Naive thymus-derived CD4-positive, alpha-beta T cell (primary cell): ENCODE results near the gene JPH3. TPM values are rescaled to one million over a fixed set of nuclear protein-coding genes. Genes with fewer than 3 reads are reported as not detected.
"Not testable (repeated sequence)": the region's sequence is repeated elsewhere in the genome, so short reads cannot be mapped to it uniquely, and the experiment has no call there.

Experiments
- ATAC-seq: fragments of 150-1000 bp; cut with Tn5 transposase; 2 replicates; pipeline ENCODE4 v1.10.0; 2021; ENCODE audit warnings: mild to moderate bottlenecking, moderate library complexity
- CTCF ChIA-PET: fragments of 350-600 bp; sonication (Branson Sonifier 250); formaldehyde crosslinking; loops from one replicate; lab custom pipeline; 2021; ENCODE audit warnings: antibody characterized with exemption; lab: Charles Lee
- POLR2A ChIA-PET: fragments of 350-600 bp; sonication (Branson Sonifier 250); formaldehyde crosslinking; loops from one replicate; lab custom pipeline; 2021; ENCODE audit warnings: antibody characterized with exemption, inconsistent platforms; lab: Charles Lee
- DNase-seq, 9 donors: peaks; one replicate each; pipeline versions ENCODE4 v3.0.0 to v3.0.0-alpha.2; 2020 to 2022; ENCODE audit warnings: mixed read lengths in 1 of 9
- H3K27ac ChIP-seq: one replicate; pipeline ENCODE4 v1.7.0; 2013; ENCODE audit warnings: mild to moderate bottlenecking, low read depth, low read length, moderate library complexity
- H3K27me3 ChIP-seq, 2 donors: one replicate each; pipeline ENCODE4 v1.7.0; 2013; ENCODE audit warnings: low read length in 2 of 2, mild to moderate bottlenecking in 2 of 2, moderate library complexity in 2 of 2; ENCODE audit not compliant: control insufficient read depth in 2 of 2, insufficient read depth in 2 of 2
- H3K36me3 ChIP-seq, 3 experiments: 1 replicate in 2 of 3; 2 replicates in 1 of 3; pipeline ENCODE4 v1.7.0; 2013; ENCODE audit warnings: low read length in 3 of 3, mild to moderate bottlenecking in 3 of 3, moderate library complexity in 1 of 3; ENCODE audit not compliant: insufficient read depth in 3 of 3, control insufficient read depth in 2 of 3
- H3K4me1 ChIP-seq, 2 donors: one replicate each; pipeline ENCODE4 v1.7.0; 2013; ENCODE audit warnings: low read length in 2 of 2, mild to moderate bottlenecking in 2 of 2, moderate library complexity in 1 of 2; ENCODE audit not compliant: control insufficient read depth in 2 of 2, insufficient read depth in 2 of 2
- H3K4me3 ChIP-seq: 2 replicates; pipeline ENCODE4 v1.7.0; 2013; ENCODE audit warnings: mild to moderate bottlenecking, low read length
- H3K9me3 ChIP-seq, 3 experiments: 1 replicate in 2 of 3; 2 replicates in 1 of 3; pipeline ENCODE4 v1.7.0; 2013; ENCODE audit warnings: low read length in 3 of 3; ENCODE audit not compliant: control insufficient read depth in 2 of 3
- H3K27ac Mint-ChIP-seq, 9 donors: one replicate each; pipeline ENCODE4 v1.8.0; 2020 to 2022; ENCODE audit warnings: mixed read lengths in 9 of 9, mild to moderate bottlenecking in 8 of 9, moderate library complexity in 5 of 9, inconsistent platforms in 2 of 9
- H3K27me3 Mint-ChIP-seq, 5 donors: one replicate each; pipeline ENCODE4 v1.8.0; 2021 to 2022; ENCODE audit warnings: mixed read lengths in 5 of 5, mild to moderate bottlenecking in 1 of 5
- H3K36me3 Mint-ChIP-seq, 5 donors: one replicate each; pipeline ENCODE4 v1.8.0; 2020 to 2022; ENCODE audit warnings: mixed read lengths in 5 of 5, mild to moderate bottlenecking in 3 of 5, inconsistent platforms in 1 of 5
- H3K4me1 Mint-ChIP-seq, 7 donors: one replicate each; pipeline ENCODE4 v1.8.0; 2020 to 2022; ENCODE audit warnings: mixed read lengths in 7 of 7, mild to moderate bottlenecking in 3 of 7, inconsistent platforms in 1 of 7
- H3K4me3 Mint-ChIP-seq, 10 donors: one replicate each; pipeline ENCODE4 v1.8.0; 2020 to 2022; ENCODE audit warnings: mild to moderate bottlenecking in 10 of 10, mixed read lengths in 10 of 10, moderate library complexity in 6 of 10, inconsistent platforms in 2 of 10
- H3K9me3 Mint-ChIP-seq, 11 donors: one replicate each; pipeline ENCODE4 v1.8.0; 2020 to 2022; ENCODE audit warnings: mixed read lengths in 11 of 11, mild to moderate bottlenecking in 4 of 11, inconsistent platforms in 1 of 11, moderate library complexity in 1 of 11
- intact Hi-C, 2 donors: fragments of 100-400 bp; cut with micrococcal nuclease; formaldehyde crosslinking; loops; one replicate each; pipeline ENCODE4 v1.15.1; 2023
- polyA plus RNA-seq, 2 donors: library from polyadenylated mRNA; unstranded; fragments of 300-500 nt; fragmentation: Illumina TruSeq; gene quantifications; one replicate each; pipeline ENCODE4 v1.2.3, GENCODE V29; 2021
- total RNA-seq, 6 experiments: library from RNA in 5 of 6; stranded (reverse) in 5 of 6; gene quantifications; 1 replicate in 5 of 6; 2 replicates in 1 of 6; pipeline ENCODE4 v1.2.3 and lab custom pipeline; 2021 to 2026

JPH3 gene
- total and polyA plus RNA-seq, 7 experiments from 2014 or later = not detected

DNA sequence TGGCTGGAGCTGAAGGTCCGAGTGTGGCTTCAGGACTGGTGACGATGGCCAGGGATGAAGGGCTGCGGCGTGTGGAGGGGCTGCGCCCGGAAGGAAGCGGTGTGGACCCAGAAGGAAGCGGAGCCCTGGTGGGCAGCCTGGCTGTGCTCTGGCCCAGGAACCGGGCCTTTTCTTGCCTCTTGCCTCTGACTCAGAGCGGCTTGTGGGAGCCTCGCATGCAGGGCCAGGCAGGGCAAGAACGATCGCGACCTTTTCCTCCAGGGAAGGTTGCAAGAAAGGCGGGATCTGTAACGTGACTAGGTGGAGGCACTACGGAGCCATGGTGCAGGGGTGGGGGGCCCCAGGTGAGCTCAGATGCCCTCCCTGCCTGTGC lies 78.0 kb downstream of the JPH3 start:
- Histone ChIP-seq H3K27me3 (no peaks in the 10 kb centered on the region), H3K4me1 (no peaks in the 10 kb centered on the region), H3K9me3 (no peaks in the 10 kb centered on the region), H3K36me3 (no peaks in the 10 kb centered on the region), H3K4me3 (no peak overlapping the region), H3K27ac (no peak overlapping the region)
- Mint-ChIP-seq H3K9me3 (peaks cover 0 to under 1% (median 0%) of the 10 kb centered on the region in 11 donors), H3K27me3 (peaks cover 0 to 6% (median 0%) of the 10 kb centered on the region in 5 donors), H3K4me1 (peaks cover 5 to 9% (median 6%) of the 10 kb centered on the region in 7 donors), H3K27ac (no peak overlapping the region), H3K36me3 (no peaks in the 10 kb centered on the region), H3K4me3 (no peak overlapping the region)
- DNase-seq (no peak), ATAC-seq (no peak)
- ChIA-PET POLR2A (no interaction called here), CTCF (interaction anchor here (0.6 kb wide), 1 partner anchor 1936 kb away, joined by 5 read pairs; no protein-coding TSS in a partner anchor)
- intact Hi-C loops = no loop called here

DNA sequence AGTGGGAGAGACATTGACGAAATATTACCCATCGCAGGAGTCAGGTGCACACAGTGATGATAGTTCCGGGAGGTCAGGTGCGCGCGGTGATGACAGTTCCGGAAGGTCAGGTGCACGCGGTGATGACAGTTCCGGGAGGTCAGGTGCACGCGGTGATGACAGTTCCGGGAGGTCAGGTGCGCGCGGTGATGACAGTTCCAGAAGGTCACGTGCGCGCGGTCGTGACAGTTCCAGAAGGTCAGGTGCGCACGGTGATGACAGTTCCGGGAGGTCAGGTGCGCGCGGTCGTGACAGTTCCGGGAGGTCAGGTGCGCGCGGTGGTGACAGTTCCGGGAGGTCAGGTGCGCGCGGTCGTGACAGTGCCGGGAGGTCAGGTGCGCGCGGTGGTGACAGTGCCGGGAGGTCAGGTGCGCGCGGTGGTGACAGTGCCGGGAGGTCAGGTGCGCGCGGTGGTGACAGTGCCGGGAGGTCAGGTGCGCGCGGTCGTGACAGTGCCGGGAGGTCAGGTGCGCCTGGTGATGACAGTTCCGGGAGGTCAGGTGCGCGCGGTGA lies 78.8 kb downstream of the JPH3 start:
- H3K27me3 Mint-ChIP-seq, DNase-seq, H3K27ac ChIP-seq, H3K4me1 Mint-ChIP-seq, H3K4me1 ChIP-seq, H3K9me3 Mint-ChIP-seq, POLR2A ChIA-PET, ATAC-seq, H3K36me3 Mint-ChIP-seq, H3K4me3 Mint-ChIP-seq, H3K27me3 ChIP-seq, H3K4me3 ChIP-seq, H3K9me3 ChIP-seq, intact Hi-C loops, H3K36me3 ChIP-seq: not testable (repeated sequence)
- CTCF ChIA-PET = interaction anchor here (0.6 kb wide), 1 partner anchor 1936 kb away, joined by 5 read pairs; no protein-coding TSS in a partner anchor
- H3K27ac Mint-ChIP-seq = peak overlapping the region in 2 of 9 donors; percentile 9 to 21

DNA sequence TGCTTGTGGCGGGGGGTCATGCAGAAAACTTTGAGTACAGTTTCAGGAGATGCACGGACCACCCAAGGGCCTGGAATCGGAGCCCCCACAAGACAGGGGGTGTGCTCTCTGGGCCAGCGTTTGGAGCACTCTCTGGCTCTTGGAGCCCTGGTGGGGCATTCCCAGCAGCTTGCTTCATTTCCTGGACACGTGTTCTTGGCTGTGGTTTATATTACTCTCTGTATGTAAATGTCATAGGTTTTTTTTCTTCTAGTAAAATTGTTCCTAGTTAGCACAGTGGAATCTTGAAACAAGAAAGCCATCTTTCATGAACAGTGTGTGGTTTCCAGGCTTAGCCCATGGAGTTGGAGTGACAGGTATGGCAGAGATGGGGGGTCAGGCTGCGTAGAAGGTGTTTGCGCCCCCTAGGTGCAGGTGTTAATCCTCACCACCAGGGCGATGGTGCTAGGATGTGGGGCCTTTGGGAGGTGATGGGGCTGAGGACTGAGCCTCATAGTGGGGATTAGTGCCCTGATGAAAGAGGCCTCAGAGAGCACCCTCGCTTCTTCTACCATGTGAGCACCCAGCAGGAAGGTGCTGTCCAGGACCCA lies 79.8 kb downstream of the JPH3 start:
- CTCF ChIA-PET = no interaction called here
- ATAC-seq = peak; percentile 26
- no peak overlapping the region for H3K27ac Mint-ChIP-seq

DNA sequence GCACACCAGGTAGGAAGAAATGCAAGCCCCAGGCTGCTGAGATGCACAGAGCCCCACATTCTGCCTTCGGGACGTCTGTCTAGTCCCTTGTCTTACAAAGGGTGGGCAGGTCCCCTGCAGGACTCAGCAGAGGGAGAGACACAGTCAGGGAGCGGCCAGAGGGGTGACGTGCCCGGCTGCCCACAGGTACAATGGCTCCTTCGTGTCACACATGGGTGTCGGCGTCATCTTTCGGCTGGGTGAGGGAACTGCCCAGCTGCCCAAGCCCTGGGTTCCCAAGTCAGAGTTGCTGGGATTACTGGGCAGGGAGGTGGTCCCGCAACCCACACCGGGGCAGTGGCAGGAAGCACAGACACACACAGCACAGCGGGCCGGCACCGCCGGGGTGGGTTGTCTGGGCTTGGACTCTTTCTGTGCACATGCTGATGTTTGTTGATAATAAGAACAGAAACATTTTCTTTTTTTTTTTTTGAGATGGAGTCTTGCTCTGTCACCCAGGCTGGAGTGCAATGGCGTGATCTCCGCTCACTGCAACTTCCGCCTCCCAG lies 80.6 kb downstream of the JPH3 start:
- Mint-ChIP-seq H3K27ac (no peak overlapping the region), H3K36me3 (no peaks in the 10 kb centered on the region)
- CTCF ChIA-PET = no interaction called here

More for the DNA sequence above, 79.8 kb downstream of the JPH3 start:
- Mint-ChIP-seq H3K4me3 (peak overlapping the region in 1 of 10 donors; percentile 35), H3K36me3 (no peaks in the 10 kb centered on the region), H3K4me1 (peaks cover 5 to 9% (median 6%) of the 10 kb centered on the region in 7 donors), H3K27me3 (peaks cover 0 to 6% (median 0%) of the 10 kb centered on the region in 5 donors), H3K9me3 (peaks cover 0 to 2% (median 0%) of the 10 kb centered on the region in 11 donors)
- Histone ChIP-seq H3K27ac (no peak overlapping the region), H3K9me3 (no peaks in the 10 kb centered on the region), H3K36me3 (no peaks in the 10 kb centered on the region), H3K4me3 (no peak overlapping the region), H3K4me1 (no peaks in the 10 kb centered on the region), H3K27me3 (no peaks in the 10 kb centered on the region)
- intact Hi-C loops = no loop called here
- POLR2A ChIA-PET = no interaction called here
- no peak for DNase-seq

DNA sequence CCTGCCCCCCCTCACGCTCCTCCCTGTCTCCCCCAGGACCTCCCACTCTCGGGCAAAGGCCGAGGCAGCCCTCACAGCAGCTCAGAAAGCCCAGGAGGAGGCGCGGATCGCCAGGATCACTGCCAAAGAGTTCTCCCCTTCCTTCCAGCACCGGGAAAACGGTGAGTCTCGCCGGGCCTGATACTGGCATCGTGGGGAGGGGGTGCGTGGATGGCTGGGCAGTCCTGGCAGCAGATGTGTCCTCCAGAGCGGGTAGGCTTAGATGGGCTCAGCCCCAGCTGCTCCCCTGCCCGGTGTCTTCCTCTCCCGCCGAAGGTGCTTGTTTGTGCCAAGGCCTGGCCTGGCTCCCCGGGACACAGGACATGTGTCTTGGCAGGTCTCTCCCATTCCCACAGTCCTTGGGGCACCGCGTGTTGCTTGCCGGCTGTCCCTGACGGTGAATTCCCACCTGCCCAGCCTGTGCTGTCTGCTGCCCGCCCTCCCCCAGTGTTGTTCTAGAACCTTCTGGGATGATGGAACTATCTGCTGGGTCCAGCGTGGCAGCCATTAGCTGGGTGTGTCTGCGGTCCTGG lies 81.9 kb downstream of the JPH3 start:
- ATAC-seq (no peak), DNase-seq (no peak)
- no peak overlapping the region for H3K27ac ChIP-seq
- ChIA-PET POLR2A (no interaction called here), CTCF (no interaction called here)
- no peaks in the 10 kb centered on the region for H3K36me3 ChIP-seq
- peaks cover 0 to 2% (median 0%) of the 10 kb centered on the region in 11 donors for H3K9me3 Mint-ChIP-seq
- H3K9me3 ChIP-seq = no peaks in the 10 kb centered on the region
- H3K36me3 Mint-ChIP-seq = no peaks in the 10 kb centered on the region
- H3K27ac Mint-ChIP-seq = no peak overlapping the region
- no peak overlapping the region for H3K4me3 ChIP-seq
- intact Hi-C loops = no loop called here
- H3K4me1 ChIP-seq = no peaks in the 10 kb centered on the region
- peaks cover 0 to 6% (median 0%) of the 10 kb centered on the region in 5 donors for H3K27me3 Mint-ChIP-seq
- no peak overlapping the region for H3K4me3 Mint-ChIP-seq
- H3K27me3 ChIP-seq = no peaks in the 10 kb centered on the region
- peaks cover 5 to 9% (median 7%) of the 10 kb centered on the region in 7 donors for H3K4me1 Mint-ChIP-seq

More for the DNA sequence above, 80.6 kb downstream of the JPH3 start:
- H3K9me3 Mint-ChIP-seq = peaks cover 0 to 2% (median 0%) of the 10 kb centered on the region in 11 donors
- no peaks in the 10 kb centered on the region for H3K9me3 ChIP-seq
- peaks cover 5 to 9% (median 7%) of the 10 kb centered on the region in 7 donors for H3K4me1 Mint-ChIP-seq
- no peaks in the 10 kb centered on the region for H3K27me3 ChIP-seq
- no peaks in the 10 kb centered on the region for H3K4me1 ChIP-seq
- peaks cover 0 to 6% (median 0%) of the 10 kb centered on the region in 5 donors for H3K27me3 Mint-ChIP-seq
- no peak overlapping the region for H3K4me3 Mint-ChIP-seq
- intact Hi-C loops = no loop called here
- H3K4me3 ChIP-seq = no peak overlapping the region
- ATAC-seq (no peak), DNase-seq (no peak)
- H3K36me3 ChIP-seq = no peaks in the 10 kb centered on the region
- POLR2A ChIA-PET = no interaction called here
- no peak overlapping the region for H3K27ac ChIP-seq

DNA sequence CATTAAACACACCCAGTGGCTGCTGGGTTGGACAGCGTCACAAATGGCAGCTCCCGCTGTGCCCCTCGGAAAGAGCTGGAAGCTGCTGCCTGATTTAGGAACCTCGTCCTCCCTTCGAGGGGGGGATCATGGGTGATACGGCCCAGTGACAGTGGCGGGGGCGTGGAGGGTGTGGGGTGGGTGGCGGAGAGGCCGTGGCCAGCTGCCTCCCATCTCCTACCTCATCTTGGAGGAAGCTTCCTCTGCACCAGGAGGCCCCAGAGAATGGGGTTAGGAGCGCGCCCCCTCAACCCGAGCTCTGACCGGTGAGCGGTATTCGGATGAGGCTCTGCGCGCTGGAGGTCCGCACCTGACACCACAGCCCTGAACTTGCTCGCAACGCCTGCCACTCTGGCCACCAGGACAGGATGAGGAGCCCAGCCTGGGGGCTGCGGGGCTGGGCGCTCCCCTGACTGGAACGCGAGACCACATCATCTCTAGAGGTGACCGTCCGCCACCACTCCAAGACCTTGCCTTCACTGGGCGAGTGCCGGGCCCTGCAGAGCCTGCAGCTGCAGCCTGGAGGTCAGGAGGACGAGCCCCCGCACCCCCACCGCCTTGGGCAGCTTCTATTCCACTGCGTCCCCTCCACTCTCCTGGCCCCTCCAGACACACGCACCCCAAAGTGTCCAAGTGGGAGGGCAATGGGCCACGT lies 82.5 kb downstream of the JPH3 start:
- Histone ChIP-seq H3K4me3 (no peak overlapping the region), H3K27ac (no peak overlapping the region), H3K9me3 (no peaks in the 10 kb centered on the region), H3K4me1 (no peaks in the 10 kb centered on the region), H3K27me3 (no peaks in the 10 kb centered on the region), H3K36me3 (no peaks in the 10 kb centered on the region)
- H3K9me3 Mint-ChIP-seq = peaks cover 0 to 2% (median 0%) of the 10 kb centered on the region in 11 donors
- H3K27me3 Mint-ChIP-seq = peaks cover 0 to 6% (median 0%) of the 10 kb centered on the region in 5 donors
- ChIA-PET CTCF (no interaction called here), POLR2A (no interaction called here)
- H3K4me1 Mint-ChIP-seq = peaks cover 5 to 9% (median 7%) of the 10 kb centered on the region in 7 donors
- intact Hi-C loops = no loop called here
- DNase-seq = no peak
- no peak overlapping the region for H3K27ac Mint-ChIP-seq
- H3K36me3 Mint-ChIP-seq = no peaks in the 10 kb centered on the region
- H3K4me3 Mint-ChIP-seq = no peak overlapping the region
- no peak for ATAC-seq
